ENCODE measurements around the gene MRAS.
"Not testable (repeated sequence)": the region's sequence is repeated elsewhere in the genome, so short reads cannot be mapped to it uniquely, and the experiment has no call there.

MRAS gene

GRCh38 chr3:138418601-138419206 is 70.3 kb downstream of the MRAS start:
- DNase-seq (ENCODE audit: low spot score) = no peak

DNA sequence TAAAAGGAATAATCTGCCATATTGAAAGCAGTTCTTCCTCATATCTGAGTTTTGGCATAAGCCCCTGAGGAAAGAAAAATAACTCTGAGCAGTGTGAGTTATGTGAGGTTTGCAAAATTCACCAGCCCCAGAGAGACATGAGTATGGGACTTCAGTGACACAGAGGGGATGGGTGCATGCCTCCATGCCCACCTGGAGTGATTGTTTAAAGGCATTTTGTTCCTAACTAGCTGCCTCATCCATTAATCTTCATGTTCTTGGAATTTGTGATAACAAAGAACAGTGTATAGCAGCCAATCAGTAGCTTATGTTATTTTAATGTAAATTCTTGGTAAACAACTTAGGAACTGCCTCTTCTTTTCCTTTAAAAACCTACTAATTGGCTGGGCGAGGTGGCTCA is 74.9 kb downstream of the MRAS start:
- no peak for DNase-seq (ENCODE audit: low spot score)

GRCh38 chr3:138424323-138424722 is 75.9 kb downstream of the MRAS start:
- no peak for DNase-seq (ENCODE audit: low spot score)

DNA sequence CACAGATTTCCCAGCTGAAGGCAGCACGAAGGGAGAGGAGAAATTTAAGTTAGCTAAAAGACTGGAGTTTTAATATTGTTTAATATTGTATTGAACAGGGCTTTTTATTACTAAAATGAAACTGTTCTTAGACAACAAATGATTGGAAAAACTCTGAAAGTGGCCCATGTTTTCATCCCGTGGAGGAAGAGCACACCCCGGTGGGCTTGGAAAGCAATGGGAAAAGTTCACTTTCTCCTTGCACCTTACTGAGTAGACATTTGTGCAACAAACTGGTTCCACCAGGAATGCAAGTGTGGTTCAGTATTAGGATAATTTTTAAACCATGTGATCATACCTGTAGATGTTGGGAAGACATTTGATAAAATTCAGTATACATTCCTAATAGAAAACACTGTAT is 77.8 kb downstream of the MRAS start:
- DNase-seq (ENCODE audit: low spot score) = no peak

GRCh38 chr3:138426754-138427153 is 78.4 kb downstream of the MRAS start:
- DNase-seq (ENCODE audit: low spot score) = not testable (repeated sequence)

DNA sequence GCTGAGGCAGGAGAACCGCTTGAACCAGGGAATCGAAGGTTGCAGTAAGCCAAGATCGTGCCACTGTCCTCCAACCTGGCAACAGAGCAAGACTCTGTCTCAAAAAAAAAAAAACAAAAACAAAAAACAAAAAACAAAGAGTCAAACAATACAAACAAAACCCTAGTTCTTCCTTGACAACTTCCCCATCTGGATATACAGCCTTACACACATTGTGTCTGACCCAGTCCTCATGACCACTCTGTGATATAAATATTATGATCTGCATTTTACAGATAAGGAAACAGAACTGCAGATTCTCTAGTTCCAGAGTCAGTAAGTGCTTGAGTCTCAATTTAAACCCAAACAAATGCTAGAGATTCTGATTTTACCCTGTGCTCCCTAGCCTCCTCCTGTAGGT is 81.3 kb downstream of the MRAS start:
- no peak for DNase-seq (ENCODE audit: low spot score)

DNA sequence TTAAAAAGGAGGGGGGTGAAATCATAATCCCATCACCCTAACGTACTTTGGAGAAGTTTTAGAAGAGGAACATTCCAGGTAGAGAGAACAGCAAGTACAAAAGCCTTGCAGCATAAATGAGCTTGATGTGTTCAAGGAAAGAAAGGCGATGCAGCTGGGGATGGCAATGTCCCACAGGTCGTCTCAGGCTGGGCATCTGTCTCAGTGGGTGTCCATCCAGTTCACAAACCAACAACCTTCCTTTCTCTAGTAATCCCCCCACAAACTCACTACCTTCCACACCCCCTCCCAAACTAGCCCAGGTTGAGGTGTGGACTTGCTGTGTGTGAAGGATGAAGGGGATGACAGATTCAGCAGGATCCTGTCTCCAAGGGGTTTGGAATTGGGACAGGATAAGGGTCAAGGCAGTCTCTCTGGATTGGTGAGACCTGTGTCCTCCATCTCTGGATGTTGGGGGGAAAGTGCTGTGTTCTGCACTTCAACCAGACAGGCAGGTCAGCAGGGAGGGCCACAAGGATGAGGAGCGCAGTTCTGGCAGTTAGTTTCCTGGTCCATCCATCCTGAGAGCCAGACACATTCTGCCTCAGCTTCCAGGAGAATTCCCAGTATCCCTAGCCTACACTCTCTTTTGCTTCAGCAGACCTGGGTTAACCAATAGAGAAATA is 84.3 kb downstream of the MRAS start:
- DNase-seq (ENCODE audit: low spot score) = no peak

- no peak for DNase-seq (ENCODE audit: low spot score)
These were observed 85.5 kb downstream of the MRAS start for GRCh38 chr3:138433892-138434275.

DNA sequence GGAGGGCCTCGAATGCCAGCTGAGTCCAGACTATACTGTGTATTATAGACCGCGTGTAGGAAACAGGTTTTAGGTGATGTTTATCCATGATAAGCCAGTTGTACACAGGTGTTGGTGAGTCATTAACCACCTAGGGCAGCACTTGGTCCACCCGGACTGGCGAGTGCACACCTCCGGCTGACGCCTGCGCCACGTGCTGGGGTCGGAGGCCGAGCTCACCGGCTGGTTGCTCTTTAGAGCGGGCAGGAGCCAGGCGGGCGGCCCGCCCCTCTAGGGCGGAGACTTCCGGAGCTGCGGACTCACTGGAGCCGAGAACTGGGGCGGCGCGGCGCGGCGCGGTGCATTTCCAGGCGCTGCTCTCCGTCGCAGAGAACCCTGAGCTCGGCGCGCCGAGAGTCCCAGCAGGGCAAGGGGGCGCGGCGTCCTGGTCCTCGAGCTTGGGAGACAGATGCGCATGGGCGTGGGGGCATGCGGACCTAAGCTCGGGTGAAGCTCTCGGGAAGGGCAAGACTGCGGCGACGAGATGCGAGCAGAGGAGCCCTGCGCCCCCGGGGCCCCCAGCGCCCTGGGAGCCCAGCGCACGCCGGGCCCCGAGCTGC is 86.0 kb downstream of the MRAS start, which contains the start of gene ESYT3:
Gene ESYT3 (plus strand): TSS at position 341 of the 599 bp plus-strand sequence. CDS start 183 bp downstream, at position 524.
- DNase-seq (ENCODE audit: low spot score) = peak; percentile 83

- DNase-seq (ENCODE audit: low spot score) = no peak
These were observed 86.7 kb downstream of the MRAS start for GRCh38 chr3:138434875-138435772.

- DNase-seq (ENCODE audit: low spot score) = no peak
These were observed 87.5 kb downstream of the MRAS start for GRCh38 chr3:138435840-138436239.

DNA sequence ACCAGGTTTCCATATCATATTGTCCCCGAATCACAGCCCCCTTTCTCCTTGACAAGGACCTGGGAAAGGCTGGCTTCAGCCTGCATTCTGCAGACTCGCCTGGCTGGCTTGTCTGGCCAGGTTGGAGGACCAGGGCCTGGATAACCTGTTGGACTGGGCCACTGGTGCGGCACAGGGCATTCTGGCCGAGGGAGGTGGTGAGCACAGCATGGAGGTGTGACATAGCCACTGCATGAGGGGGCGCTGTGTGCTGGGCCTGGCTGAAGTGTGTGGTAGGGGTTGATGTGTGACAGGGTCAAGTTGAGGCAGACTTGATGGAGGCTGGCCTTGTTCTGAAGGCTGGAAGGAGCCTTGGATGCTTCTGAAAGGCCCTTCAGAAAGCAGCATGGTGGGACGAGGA is 88.9 kb downstream of the MRAS start:
- no peak for DNase-seq (ENCODE audit: low spot score)

DNA sequence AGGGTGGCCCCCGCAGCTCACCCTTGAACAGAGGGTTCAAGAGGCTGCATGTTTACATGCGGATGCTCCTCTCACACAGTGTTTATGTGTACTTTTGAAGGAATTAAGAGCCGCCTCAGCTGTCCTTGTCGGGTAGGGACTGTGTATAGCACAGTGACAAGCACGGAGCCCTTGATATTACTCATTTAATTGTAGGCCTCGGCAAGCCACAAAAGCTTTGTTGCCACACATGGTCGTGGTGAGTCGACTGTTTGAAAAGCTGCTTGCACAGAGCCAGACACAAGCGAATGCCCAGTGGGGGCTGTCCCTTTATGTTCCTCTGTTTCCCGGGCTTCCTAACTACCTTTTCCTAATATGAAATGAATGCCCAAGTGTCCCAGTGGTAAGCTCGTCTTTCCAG is 90.5 kb downstream of the MRAS start:
- no peak for DNase-seq (ENCODE audit: low spot score)

- DNase-seq (ENCODE audit: low spot score) = no peak
These were observed 91.3 kb downstream of the MRAS start for GRCh38 chr3:138439646-138440045.

DNA sequence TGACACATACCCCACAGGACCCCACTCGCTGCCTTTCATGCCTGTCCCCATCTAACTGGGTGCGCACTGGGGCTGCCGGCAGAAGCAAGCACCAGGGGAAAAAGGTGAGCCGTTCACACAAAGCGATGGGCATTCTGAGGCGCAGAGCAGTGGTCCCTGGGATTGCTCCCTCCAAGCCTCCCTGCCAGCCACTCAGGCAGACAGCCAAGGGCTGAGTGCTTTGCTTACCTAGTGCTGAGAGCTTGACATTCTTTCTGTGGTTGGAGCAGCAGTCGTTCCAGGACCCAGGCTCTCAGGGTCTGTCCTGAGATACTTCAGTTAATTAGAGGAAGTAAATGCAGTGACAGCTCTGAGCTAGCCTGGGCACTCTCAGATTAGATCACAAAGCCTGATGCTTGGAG is 91.7 kb downstream of the MRAS start:
- no peak for DNase-seq (ENCODE audit: low spot score)

DNA sequence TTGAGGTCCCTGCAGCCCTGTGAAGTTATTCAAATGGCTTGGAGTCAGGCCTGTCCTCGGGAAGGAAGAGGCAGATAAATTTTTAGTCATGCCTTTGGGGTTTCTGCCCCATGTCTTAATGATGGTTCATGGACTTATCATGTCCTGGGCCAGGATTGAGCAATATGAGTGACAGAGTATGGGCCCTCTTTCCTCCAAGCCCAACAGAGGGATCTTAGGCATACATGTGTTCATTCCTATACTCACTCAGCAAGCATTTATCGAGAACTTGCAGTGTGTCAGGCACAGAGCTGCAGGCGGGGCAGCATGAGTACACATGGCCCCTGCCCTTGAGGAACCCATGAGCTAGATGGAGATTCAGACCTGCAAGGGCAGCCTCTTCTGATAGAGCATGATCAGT is 92.2 kb downstream of the MRAS start:
- DNase-seq (ENCODE audit: low spot score) = no peak

DNA sequence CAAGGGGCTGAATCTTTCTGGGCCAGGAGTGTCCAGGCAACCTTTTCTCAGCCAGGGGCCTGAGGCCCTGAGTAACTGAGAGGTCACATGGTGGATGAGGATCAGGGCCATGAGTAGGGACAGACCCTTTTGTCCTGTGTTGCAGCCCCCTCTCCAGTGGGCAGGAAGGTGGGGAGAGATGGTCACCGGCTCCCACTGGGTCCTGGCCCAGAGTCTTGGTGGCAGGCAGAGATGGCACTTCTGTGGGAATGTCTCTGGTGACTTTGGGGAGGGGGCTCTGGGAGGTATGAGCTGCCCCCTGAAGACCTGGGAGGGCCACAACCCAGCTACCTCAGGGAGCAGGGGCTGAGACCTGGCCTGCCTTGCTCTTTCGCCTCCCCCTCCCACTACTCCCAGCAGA is 92.9 kb downstream of the MRAS start:
- no peak for DNase-seq (ENCODE audit: low spot score)

DNA sequence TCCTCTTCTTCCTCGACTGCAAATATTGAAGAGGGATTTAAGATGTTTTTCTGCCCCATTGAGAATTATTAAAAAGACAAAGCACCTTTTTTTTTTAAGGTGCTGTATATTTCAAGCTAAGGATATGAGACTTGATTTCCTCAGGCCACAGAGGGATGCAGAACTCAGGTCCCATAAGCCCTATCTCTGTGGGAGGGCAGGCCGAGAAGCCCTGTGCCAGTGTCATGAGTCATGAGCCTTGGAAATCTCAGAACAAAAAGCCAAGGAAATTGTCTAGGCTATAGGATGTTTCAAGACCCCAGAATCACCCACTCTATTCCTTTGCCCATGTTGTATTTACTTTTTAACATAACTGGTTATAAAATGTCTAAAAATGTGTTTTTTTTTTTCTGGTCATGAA is 93.4 kb downstream of the MRAS start:
- no peak for DNase-seq (ENCODE audit: low spot score)

- no peak for DNase-seq (ENCODE audit: low spot score)
These were observed 94.1 kb downstream of the MRAS start for GRCh38 chr3:138442433-138442832.

GRCh38 chr3:138443091-138443490 is 94.7 kb downstream of the MRAS start:
- no peak for DNase-seq (ENCODE audit: low spot score)

- no peak for DNase-seq (ENCODE audit: low spot score)
These were observed 95.4 kb downstream of the MRAS start for GRCh38 chr3:138443521-138444503.

Measured in AG08396 (cell line).